GM12865 (cell line): ENCODE measurements around the gene SLC40A1.

Experiments
- DNase-seq: peaks from one replicate; pipeline ENCODE4 v3.0.0; 2010; ENCODE audit warnings: low read depth
- H3K4me3 ChIP-seq: 2 replicates; pipeline ENCODE4 v1.5.1; 2011; ENCODE audit warnings: mild to moderate bottlenecking, low read depth, low read length, control low read depth
- CTCF ChIP-seq: IDR thresholded peaks from 2 replicates; pipeline ENCODE4 v1.5.1; 2011; ENCODE audit warnings: low read length, control low read depth, low read depth, inconsistent platforms; ENCODE audit not compliant: insufficient read depth; ENCODE audit errors: missing control alignments

SLC40A1 gene

GRCh38 chr2:189584686-189585085, 4.1 kb upstream of the SLC40A1 start:
- DNase-seq = no peak
- H3K4me3 ChIP-seq = no peak overlapping the region
- TF ChIP-seq CTCF = no peak

- H3K4me3 ChIP-seq = no peak overlapping the region
- no peak for TF ChIP-seq CTCF
- no peak for DNase-seq
Measured at GRCh38 chr2:189583227-189584198, 2.9 kb upstream of the SLC40A1 start.

- no peak overlapping the region for H3K4me3 ChIP-seq
- TF ChIP-seq CTCF = no peak
- DNase-seq = no peak
Measured at GRCh38 chr2:189582809-189583192, 2.2 kb upstream of the SLC40A1 start.

GRCh38 chr2:189582140-189582808, 1.7 kb upstream of the SLC40A1 start:
- no peak overlapping the region for H3K4me3 ChIP-seq
- no peak for DNase-seq
- TF ChIP-seq CTCF = no peak

- TF ChIP-seq CTCF = no peak
- H3K4me3 ChIP-seq = peak overlapping the region; percentile 33; the same call in 1 of the 2 replicates
- DNase-seq = no peak
Measured at GRCh38 chr2:189581354-189582139, 961 bp upstream of the SLC40A1 start.

- TF ChIP-seq CTCF = no peak
- H3K4me3 ChIP-seq = no peak overlapping the region; the same call in 1 of the 2 replicates
- DNase-seq = no peak
Measured at GRCh38 chr2:189580241-189580651, 340 bp downstream of the SLC40A1 start.
